ENCODE data around the gene FAP.

FAP gene

GRCh38 chr2:162242586-162243280, 512 bp downstream of the FAP start:
- no peak for DNase-seq

GRCh38 chr2:162241571-162241970, 1.7 kb downstream of the FAP start:
- no peak for DNase-seq

- no peak for DNase-seq
Observed at GRCh38 chr2:162234620-162235462, 8.4 kb downstream of the FAP start.

- DNase-seq: no peak
Observed at GRCh38 chr2:162233197-162233596, 10.0 kb downstream of the FAP start.

- no peak for DNase-seq
Observed at GRCh38 chr2:162232671-162233070, 10.6 kb downstream of the FAP start.

GRCh38 chr2:162232027-162232426, 11.2 kb downstream of the FAP start:
- no peak for DNase-seq

GRCh38 chr2:162230761-162231160, 12.5 kb downstream of the FAP start:
- no peak for DNase-seq

- DNase-seq: no peak
Observed at GRCh38 chr2:162226836-162227235, 16.4 kb downstream of the FAP start.

GRCh38 chr2:162221064-162221463, 22.2 kb downstream of the FAP start:
- DNase-seq: no peak

- DNase-seq: no peak
Observed at GRCh38 chr2:162220368-162220767, 22.9 kb downstream of the FAP start.

GRCh38 chr2:162219426-162219825, 23.8 kb downstream of the FAP start:
- no peak for DNase-seq

GRCh38 chr2:162217598-162217997, 25.6 kb downstream of the FAP start:
- no peak for DNase-seq

- DNase-seq: no peak
Observed at GRCh38 chr2:162215162-162215561, 28.1 kb downstream of the FAP start.

- no peak for DNase-seq
Observed at GRCh38 chr2:162212366-162212765, 30.9 kb downstream of the FAP start.

- DNase-seq: no peak
Observed at GRCh38 chr2:162211732-162212131, 31.5 kb downstream of the FAP start.

- no peak for DNase-seq
Observed at GRCh38 chr2:162210385-162210784, 32.9 kb downstream of the FAP start.

- no peak for DNase-seq
Observed at GRCh38 chr2:162202203-162202602, 41.0 kb downstream of the FAP start.

GRCh38 chr2:162200636-162201035, 42.6 kb downstream of the FAP start:
- DNase-seq: no peak

GRCh38 chr2:162199913-162200312, 43.3 kb downstream of the FAP start:
- DNase-seq: no peak

- DNase-seq: no peak
Observed at GRCh38 chr2:162198239-162198638, 45.0 kb downstream of the FAP start.

- DNase-seq: no peak
Observed at GRCh38 chr2:162197069-162197825, 46.0 kb downstream of the FAP start.

- DNase-seq: no peak
Observed at GRCh38 chr2:162196638-162197037, 46.6 kb downstream of the FAP start.

- no peak for DNase-seq
Observed at GRCh38 chr2:162188451-162188850, 54.8 kb downstream of the FAP start.

All from NCI-H2107 (cell line).